ENCODE results near the gene DNAH7.

Gene DNAH7

DNA sequence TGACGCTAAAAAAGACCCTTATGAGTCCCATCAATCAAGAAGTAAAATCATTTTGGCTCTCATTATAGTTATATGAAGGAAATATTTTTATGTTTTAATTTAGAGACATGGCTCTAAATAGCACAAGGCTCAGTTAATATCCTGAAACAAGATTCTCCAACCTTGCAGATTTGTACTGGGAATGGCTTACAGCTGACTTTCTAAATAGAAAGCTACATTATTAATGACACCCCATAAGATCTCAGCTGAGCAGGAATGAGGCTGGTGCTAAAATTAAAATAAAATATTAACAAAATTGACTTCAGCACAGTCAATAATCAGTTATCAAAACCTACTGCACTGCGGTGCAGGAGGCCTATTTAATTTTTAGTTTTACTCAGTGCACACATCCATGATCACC lies 274.8 kb downstream of the DNAH7 start:
- no peak for DNase-seq

DNA sequence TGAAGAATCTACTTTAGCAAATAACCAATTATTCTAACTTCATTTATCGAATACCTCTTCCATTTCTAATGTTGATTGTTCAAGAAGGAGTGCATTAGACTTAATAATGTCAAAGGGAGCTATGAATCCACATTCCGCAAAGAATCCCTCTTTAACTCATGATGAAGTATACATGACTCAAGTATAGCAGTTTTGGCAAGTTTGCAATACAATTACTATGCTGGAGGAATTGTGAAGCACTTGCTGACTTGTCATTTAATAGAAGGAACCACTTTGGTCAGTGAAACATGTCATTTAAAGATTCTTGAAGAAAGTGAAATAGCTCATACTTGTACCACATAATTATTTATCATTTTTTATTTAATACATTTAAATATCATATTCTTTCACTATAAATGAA lies 286.5 kb downstream of the DNAH7 start:
- no peak for DNase-seq

DNA sequence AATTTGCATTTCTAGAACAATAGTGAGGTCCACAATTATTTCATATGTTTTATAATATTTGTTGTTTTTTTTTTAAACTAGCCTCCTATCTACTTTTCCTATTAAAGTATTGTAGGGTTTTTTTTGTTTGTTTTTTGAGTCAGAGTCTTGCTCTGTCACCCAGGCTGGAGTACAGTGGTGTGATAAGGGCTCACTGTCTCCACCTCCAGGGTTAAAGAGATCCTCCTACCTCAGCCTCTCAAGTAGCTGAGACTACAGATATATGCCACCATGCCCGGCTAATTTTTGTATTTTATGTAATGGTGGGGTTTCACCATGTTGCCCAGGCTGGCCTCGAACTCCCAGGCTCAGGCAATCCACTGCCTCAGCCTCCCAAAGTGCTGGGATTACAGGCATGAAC lies 289.1 kb downstream of the DNAH7 start:
- no peak for DNase-seq

DNA sequence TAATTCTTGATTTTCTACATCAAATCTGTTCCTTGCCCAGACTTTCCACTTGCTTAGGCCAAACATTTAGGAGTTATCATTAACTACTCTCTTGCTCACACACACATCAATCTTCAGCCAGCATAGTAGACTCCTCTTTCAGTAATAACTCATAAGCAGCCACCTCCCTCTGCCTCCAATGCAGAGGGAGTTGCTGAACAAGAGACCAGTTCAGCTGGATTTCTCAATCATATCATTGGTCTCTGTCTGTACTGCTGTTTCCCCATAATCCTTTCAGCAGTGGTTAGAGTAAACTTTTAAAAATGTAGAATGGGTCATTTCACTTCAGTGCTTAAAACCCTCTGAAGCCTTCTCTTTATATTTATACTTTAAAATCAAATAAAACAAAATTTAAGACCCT lies 298.7 kb downstream of the DNAH7 start:
- no peak for DNase-seq

DNA sequence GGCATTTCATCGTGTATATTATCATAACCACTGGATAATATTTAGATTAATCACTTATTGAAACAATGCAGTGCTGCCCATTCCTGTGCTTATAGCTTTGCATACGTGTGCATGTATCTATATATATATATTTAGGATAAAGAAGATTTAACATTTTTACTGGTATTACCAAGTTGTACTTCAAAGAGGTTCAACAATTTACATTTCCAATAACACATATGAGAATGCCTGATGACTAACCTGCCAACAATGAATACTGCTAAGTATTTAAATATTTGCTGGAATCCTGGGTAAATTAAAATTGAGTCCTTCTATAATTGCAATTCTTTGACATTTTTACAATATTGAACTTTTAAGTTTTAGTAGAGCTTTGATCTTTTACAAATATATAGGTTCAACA lies 300.2 kb downstream of the DNAH7 start:
- DNase-seq: no peak

DNA sequence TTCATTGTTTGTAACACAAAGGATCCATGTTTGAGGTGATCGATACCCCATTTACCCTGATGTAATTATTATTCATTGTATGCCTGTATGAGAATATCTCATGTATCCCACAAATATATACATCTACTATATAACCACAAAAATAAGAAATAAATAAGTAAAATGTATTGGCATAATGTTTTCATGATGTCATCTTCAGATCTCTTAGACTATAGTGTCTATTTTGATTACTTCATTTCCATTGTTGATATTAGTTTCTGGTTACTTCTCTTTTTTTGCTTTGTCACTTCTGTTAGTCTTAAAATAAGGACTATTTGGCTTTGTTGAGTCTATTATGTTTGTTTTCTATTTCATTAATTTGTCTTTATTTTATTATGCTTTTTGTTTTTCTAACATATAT lies 301.9 kb downstream of the DNAH7 start:
- DNase-seq: no peak

DNA sequence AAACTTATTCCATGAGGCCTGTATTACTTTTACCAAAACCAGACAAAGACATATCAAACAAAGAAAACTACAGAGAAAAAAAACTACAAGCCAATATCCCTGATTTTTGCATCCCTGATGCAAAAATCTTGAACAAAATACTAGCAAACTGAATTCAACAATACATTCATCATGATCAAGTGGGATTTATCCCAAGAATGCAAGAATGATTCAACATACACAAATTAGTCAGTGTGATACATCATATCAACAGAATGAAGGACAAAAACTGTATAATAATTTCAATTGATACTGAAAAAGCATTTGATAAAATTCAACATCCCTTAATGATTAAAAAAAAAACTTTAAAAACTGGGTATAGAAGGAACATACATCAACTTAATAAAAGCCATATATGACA lies 304.8 kb downstream of the DNAH7 start:
- no peak for DNase-seq

DNA sequence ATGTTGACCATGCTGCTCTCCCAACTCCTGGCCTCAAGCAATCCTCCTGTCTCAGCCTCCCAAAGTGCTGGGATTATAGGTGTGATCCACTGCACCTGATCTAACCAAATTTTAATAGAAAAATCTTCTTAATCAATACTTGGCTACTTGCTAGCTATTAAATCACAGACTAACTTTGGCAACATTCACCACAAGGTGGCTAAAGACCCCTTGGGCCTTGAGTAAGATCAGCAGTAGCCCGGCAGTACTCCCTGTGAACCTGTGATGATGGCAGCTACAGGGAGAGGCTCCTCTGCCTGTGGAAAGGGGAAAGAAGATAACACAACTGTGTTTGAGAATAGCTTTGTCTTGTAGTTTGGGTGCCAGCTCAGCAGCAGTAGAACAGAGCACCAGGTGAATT lies 308.8 kb downstream of the DNAH7 start:
- no peak for DNase-seq

DNA sequence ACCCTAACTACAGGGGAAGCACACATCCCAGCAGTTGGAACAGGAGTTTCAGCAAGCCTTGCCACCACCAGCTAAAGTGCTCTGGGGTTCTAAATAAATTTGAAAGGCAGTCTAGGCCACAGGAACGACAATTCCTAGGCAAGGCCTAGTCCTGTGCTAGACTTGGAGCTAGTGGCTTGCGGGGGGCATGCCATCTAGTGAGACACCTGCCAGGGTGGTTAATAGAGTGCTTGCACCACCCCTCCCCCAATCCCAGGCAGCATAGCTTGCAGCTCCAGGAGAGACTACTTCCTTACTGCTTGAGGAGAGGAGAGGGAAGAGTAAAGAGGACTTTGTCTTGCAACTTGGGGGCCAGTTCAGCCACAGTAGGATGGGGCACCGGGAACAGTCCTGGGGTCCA lies 309.8 kb downstream of the DNAH7 start:
- no peak for DNase-seq

DNA sequence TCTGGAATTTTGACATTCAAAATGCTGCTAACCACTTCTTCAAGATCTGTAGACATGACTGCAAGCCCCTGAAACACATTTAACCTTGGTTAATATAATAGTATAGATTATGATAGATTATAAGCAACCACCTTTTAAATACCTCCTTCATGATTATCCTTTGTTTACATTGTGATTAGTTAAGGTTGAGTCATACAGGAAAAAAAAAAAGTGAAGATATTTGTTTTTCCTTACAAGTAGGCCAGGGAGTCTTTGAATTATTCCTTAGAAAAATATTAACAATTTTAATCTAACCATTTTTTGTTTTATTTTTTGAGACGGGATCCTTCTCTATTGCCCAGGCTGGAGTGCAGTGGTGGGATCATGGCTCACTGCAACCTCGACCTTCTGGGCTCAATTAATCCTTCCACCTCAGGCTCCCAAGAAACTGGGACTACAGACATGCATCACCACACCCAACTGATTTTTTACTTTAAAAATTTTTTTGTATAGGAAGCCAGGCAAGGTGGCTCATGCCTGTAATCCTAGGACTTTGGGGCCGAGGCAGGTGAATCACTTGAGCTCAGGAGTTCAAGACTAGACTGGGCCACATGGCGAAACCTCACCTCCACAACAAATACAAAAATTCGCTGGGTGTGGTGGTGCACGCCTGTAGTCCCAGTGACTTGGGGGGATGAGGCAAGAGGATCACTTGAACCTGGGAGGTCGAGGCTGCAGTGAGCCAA lies 312.3 kb downstream of the DNAH7 start:
- DNase-seq: no peak

DNA sequence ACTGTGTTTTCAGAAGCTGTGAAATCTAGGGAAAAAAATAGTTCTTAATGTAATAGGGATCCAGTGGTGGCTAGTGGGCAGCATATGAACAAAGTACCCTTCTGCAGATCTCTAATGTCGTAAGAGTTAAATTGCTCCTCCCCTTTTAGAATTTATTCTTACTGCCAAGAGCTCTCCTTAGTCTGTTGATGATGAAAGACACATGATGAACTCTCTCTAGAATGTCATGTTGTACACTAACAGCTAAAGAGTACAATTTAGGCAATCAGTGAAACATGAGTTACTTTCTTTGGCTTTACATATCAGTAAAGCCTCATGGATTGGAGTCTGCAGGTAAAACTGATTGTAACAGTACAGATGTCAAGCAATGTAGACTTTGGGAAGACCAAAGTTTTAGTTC lies 327.4 kb downstream of the DNAH7 start:
- DNase-seq: no peak

DNA sequence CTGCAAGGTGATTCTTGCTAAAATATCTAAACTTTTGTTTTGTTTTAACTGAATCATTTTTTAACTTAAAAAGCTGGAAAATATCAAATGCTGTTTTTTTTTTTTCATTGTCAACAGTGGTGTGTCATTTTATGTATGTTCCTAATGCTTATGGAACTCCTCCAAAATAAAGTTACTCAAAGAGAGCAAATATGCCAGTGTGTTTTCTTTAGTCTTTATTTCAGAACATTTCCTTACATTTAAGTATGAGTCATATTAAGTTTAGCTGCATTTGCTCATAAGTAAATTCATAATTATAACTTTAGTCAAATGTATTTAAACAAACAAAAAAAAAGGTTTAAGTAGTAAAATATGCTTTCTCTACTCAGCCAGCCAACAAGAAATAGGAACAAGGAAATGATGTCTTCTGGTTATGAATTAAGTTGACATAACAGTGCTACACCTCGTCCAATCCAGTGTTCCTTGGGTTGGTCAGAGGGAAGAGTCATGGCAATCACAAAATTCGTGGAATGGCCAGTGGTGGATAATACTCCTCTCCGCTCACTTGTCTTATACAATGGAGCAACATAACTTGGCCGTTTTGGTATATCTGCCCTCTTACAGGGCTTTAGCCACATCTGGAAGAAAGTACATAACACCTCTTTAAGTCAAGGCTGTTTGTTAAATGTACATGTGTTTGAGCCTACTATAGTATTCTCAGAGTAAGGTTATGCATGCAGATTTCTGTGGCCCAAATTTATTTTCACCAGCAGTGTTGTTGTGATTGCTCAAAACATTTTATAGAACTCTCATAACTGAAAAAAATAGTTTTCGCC lies 330.9 kb downstream of the DNAH7 start:
- no peak for DNase-seq

DNA sequence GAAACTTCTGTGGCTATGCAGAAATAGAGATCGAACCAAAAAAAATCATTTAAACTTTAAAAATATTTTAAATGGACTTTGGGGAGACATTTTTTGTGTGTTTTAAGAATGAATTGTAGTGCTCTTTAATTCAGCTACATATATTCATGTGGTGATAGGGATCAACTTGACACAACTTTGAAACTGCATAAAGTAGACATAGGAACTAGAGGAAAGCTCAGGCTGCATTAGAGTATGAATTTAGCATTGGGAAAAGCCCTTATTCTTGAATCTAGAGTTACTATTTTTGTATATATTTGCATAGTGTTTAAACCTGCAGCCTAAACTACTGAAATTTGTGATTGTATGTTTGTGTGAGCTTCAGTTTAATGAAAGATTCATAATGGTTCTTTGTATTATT lies 333.3 kb downstream of the DNAH7 start:
- no peak for DNase-seq

DNA sequence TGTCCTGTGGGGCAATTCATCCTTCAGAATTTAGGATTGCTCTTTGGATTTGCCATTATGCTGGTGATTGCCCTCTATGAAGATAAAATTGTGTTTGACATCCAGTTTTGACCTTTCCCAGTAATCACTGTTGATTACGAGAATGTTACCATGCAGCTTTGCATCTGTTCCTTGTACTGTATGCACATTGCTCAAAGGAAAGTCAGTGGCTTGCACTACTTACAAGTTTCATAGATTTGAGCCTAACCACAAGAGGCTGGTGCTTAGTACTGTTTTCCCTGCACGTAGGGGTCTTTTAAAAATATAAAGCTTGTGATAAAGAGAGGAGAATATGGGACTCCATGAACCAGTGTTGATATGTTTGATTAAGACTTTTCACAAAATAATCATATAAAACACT lies 333.7 kb downstream of the DNAH7 start:
- no peak for DNase-seq

DNA sequence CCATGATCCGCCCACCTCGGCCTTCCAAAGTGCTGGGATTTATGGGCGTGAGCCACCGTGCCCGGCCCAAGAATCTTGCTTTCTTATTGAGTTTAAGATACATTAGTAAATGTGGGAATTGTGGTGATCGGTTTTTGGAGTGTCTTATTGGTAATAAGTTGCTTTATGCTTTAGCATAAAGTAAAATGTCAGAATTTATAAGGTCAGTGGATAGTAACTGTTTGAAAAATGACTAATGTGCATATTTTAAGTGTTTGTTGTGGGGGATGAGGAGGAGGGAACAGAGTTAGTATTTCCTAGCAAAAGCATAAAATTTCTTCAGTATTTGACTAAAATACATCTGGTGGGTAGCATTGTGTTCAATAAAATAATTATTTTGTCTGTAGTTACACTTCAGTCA lies 334.2 kb downstream of the DNAH7 start:
- DNase-seq: no peak

DNA sequence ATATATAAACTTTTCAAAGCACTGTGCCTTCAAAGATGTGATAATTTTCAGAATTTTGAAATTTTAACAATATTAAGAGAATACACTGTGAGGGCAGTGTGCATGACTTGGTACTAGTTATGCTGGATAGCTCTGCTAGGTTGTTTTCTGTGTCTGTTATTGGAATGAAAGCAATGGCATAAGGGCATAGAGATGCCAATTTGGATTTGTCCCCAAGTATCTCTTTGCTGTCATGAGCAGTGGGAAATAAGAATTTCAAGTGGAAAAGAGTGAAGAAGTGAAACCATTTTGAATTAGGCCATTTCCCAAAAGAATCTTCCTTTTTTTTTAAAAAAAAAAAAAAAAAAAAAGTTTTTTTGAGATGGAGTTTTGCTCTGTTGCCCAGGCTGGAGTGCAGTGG lies 334.8 kb downstream of the DNAH7 start:
- no peak for DNase-seq

DNA sequence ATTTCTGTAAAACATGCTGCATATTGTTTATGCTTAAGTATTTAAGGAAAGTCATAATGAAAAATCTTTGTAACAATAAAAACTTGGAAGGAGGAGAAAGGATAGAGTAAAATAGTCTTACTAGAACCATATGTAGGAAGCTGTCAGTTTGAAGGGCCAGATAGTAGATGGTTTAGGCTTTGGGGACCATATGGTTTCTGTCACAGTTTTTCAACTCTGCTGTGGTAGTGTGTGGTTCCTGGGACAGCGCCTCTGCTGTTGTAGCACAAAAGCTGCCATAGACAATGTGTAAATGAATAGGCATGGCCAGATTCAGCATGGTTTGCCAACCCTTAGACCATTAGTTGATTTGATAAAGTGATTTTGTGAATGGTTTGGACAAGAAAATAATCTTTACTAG lies 336.1 kb downstream of the DNAH7 start:
- DNase-seq: no peak

DNA sequence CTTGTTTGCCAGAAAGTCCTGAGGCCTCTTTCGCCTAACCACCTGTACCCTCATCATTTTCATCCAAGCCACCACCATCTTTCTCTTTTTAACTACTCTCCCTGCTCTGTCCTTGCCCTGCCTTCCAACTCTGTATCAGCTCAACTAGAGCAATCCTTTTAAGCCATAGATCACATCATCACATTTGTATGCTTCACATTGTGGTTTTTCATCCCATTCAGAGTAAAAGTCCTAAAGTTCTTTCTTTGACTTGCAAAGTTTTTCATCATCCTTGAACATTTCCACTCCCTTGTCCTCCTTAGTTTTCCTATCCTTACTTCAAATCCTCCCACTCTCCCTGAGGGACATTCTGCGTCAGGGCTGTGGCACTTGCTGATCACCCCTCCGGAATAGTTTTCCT lies 337.7 kb downstream of the DNAH7 start:
- DNase-seq: no peak

DNA sequence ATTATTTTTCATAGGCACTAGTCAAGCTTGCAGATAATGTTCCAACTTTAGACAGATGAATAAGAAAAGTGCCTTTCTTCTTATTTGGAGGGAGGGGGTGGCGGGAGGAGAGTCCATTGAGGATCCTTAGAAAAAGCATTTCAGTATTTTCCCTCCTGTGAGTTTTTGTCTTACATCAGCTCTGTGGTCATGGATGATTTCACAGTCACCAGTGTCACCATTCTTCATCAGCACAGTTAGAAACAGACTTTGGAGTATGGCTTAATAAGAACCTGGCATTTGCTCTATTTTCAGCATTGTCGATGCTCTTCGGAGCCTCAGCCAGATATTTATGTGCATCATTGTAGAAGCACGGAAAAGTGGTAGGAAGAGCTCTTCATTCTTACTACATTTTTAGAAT lies 341.5 kb downstream of the DNAH7 start:
- no peak for DNase-seq

DNA sequence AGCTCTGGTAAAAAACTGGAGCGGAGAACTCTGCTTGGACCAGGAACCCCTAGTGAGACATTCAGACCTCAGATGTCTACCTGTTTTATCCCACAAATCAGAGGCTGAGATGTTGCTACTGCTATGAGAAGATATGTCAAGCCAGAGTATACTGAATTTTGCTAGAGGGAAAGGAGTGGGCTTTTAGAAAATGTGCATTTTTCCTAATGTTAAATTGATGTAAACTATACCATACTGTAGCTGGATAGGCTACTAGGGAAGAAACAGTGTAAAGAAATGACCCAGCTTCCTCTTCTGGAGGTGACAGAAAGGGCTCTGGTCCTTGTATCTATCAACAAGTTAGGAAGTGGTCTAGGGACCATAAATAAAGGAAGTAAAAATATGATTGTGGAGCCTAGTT lies 346.6 kb downstream of the DNAH7 start:
- DNase-seq: no peak

DNA sequence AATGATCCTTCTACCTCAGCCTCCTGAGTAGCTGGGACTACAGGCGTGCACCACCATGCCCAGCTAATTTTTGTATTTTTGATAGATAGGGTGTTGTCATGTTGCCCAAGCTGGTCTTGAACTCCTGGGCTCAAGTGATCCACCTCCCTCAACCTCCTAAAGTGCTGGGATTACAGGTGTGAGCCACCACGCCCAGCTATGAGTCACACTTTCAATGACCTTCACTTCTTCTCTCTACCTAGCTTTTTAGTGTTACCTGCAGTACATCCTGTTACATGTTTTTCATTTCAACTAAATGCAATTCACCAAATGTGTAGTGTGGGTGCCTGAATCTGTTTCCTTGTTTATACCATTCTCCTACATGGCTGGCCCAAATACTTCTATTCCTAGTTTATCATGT lies 347.6 kb downstream of the DNAH7 start:
- no peak for DNase-seq

DNA sequence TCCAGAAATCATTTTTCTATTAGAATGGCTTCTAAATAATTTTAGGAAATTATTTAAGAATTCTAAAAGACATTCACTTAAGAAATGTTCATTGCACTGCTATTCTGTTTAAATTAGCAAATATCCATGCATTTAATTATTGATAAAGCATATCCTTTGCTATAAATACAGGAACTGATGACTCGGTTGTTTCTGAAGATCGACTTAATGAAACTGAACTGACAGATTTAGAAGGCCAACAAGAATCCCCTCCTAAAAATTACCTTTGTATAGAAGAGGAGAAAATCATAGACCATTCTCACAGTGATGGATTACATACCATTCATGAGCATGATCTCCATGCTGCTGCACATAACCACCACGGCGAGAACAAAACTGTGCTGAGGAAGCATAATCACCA lies 352.2 kb downstream of the DNAH7 start:
- no peak for DNase-seq

DNA sequence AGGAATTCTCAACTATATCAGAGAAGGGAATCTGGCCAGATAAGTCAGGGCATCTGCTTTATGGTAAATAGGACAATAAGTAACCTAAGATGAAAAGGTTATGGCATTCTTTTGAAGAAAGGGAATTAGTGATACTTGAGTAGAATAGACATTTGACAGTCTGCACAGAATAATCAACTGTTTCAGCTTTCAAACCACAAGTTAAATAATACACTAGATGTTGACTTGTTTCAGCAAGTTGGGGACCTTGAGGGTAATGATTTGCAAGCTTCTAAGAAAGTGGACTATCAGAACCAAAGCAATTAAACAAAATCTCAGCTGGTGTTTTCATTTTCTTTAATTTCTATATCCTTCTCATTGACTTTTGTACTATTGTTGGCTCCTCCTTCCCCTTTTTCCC lies 357.2 kb downstream of the DNAH7 start:
- DNase-seq: no peak

DNA sequence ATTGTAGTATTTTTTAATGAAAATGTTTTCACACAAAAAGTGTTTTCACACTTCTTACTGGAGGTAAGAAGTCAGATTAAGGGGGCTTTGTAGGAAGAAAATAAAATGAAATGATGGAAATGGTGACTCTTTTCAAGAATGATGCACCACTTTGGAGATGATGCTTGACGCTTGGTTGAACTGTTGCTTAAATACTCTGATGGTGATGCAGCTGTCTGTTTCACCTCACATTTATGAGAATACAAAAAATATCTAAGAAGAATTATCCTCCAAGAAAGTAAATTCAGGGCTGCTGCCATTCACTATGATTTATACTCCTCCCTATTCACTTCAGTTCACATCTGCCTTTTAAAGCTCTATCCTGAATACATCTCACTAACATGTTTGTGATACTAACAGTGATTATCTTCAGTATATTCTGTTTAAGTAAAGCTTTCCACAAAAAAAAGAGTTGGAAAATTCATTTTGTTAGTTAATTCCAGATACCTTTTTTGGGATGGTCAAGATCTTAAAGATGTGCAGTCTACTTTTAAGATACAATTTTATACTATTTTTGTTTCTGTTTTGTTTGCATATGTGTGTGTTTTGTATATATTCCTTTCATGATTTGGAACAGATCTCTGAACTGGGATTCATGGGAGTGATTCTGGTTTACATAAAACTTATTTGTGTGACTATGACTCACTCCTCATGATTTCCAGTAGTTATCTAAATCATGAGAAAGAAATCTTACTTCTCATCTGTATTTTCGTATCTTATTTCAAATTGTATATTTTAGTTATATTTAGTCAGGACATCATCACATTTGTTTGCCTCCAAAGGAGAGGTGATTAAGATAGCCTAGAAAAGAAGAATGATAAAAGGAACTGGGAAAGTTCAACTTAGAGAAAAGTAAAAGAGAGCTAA lies 358.5 kb downstream of the DNAH7 start:
- no peak for DNase-seq
